HG02885 (cell line): ENCODE data around the gene AK4.
A peak's percentile ranks its signal among the peaks of the same experiment; 100 is the strongest.
"Not testable (repeated sequence)": the region's sequence is repeated elsewhere in the genome, so short reads cannot be mapped to it uniquely, and the experiment has no call there.

ENCODE experiments used
- ATAC-seq: cut with Tn5 transposase; IDR thresholded peaks from one replicate; pipeline ENCODE4 v1.9.1; 2021; ENCODE audit warnings: mild to moderate bottlenecking; ENCODE audit not compliant: unreplicated experiment, poor library complexity

AK4 gene

GRCh38 chr1:65237088-65237487 lies 89.1 kb downstream of the AK4 start:
- ATAC-seq, result not testable (repeated sequence)

- no peak for ATAC-seq
These were observed 89.5 kb downstream of the AK4 start for GRCh38 chr1:65237503-65237902.

- no peak for ATAC-seq
These were observed 90.0 kb downstream of the AK4 start for GRCh38 chr1:65238010-65238409.

- no peak for ATAC-seq
These were observed 95.5 kb downstream of the AK4 start for GRCh38 chr1:65243491-65243890.

GRCh38 chr1:65245295-65245694 lies 97.3 kb downstream of the AK4 start:
- no peak for ATAC-seq

GRCh38 chr1:65247419-65248359 lies 99.7 kb downstream of the AK4 start:
- no peak for ATAC-seq

- no peak for ATAC-seq
These were observed 102.8 kb downstream of the AK4 start for GRCh38 chr1:65250826-65251225.

- ATAC-seq, result peak; percentile 36
These were observed 105.9 kb downstream of the AK4 start for GRCh38 chr1:65253800-65254319.

GRCh38 chr1:65254320-65255034 lies 106.5 kb downstream of the AK4 start:
- peak; percentile 98 for ATAC-seq

- ATAC-seq, result no peak
These were observed 107.1 kb downstream of the AK4 start for GRCh38 chr1:65255035-65255655.

- no peak for ATAC-seq
These were observed 107.7 kb downstream of the AK4 start for GRCh38 chr1:65255656-65256050.

GRCh38 chr1:65256860-65257708 lies 109.1 kb downstream of the AK4 start:
- ATAC-seq, result no peak

GRCh38 chr1:65258106-65258505 lies 110.1 kb downstream of the AK4 start:
- no peak for ATAC-seq

GRCh38 chr1:65259816-65260215 lies 111.8 kb downstream of the AK4 start:
- ATAC-seq, result no peak

GRCh38 chr1:65260851-65261473 lies 113.0 kb downstream of the AK4 start:
- ATAC-seq, result no peak

- ATAC-seq, result no peak
These were observed 115.3 kb downstream of the AK4 start for GRCh38 chr1:65263286-65263685.

GRCh38 chr1:65264197-65264929 lies 116.4 kb downstream of the AK4 start:
- no peak for ATAC-seq

GRCh38 chr1:65265296-65265650 lies 117.3 kb downstream of the AK4 start:
- ATAC-seq, result no peak
